ENCODE data around the gene MRPL42.
"Not testable (repeated sequence)": the region's sequence is repeated elsewhere in the genome, so short reads cannot be mapped to it uniquely, and the experiment has no call there.

- TF ChIP-seq ZNF10 (tag by site-specific recombination; IDR thresholded peaks at IDR 0.05); PATZ1 (tag by site-specific recombination; IDR thresholded peaks at IDR 0.05); ZNF274 (IDR thresholded peaks at IDR 0.05; ENCODE audit: low read length); ZNF274 (tag by site-specific recombination; IDR thresholded peaks at IDR 0.05; ENCODE audit: borderline replicate concordance); ZNF2 (tag by site-specific recombination; IDR thresholded peaks at IDR 0.05); PRDM4 (tag by site-specific recombination; IDR thresholded peaks at IDR 0.05); ZNF341 (tag by site-specific recombination; IDR thresholded peaks at IDR 0.05; ENCODE audit: low read depth); ZNF473 (tag by site-specific recombination; IDR thresholded peaks at IDR 0.05); ATF2 (tag by site-specific recombination; IDR thresholded peaks at IDR 0.05; ENCODE audit: low read depth); ZNF266 (tag by site-specific recombination; IDR thresholded peaks at IDR 0.05; ENCODE audit: low read depth); REST (tag by site-specific recombination; IDR thresholded peaks at IDR 0.05); ZNF24 (tag by site-specific recombination; IDR thresholded peaks at IDR 0.05); ZNF639 (tag by site-specific recombination; IDR thresholded peaks at IDR 0.05): not testable (repeated sequence)
- TF ChIP-seq, protein P1, sequence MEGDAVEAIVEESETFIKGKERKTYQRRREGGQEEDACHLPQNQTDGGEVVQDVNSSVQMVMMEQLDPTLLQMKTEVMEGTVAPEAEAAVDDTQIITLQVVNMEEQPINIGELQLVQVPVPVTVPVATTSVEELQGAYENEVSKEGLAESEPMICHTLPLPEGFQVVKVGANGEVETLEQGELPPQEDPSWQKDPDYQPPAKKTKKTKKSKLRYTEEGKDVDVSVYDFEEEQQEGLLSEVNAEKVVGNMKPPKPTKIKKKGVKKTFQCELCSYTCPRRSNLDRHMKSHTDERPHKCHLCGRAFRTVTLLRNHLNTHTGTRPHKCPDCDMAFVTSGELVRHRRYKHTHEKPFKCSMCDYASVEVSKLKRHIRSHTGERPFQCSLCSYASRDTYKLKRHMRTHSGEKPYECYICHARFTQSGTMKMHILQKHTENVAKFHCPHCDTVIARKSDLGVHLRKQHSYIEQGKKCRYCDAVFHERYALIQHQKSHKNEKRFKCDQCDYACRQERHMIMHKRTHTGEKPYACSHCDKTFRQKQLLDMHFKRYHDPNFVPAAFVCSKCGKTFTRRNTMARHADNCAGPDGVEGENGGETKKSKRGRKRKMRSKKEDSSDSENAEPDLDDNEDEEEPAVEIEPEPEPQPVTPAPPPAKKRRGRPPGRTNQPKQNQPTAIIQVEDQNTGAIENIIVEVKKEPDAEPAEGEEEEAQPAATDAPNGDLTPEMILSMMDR (tag by site-specific recombination; IDR thresholded peaks at IDR 0.05), result not testable (repeated sequence)
- TF ChIP-seq, protein P2, sequence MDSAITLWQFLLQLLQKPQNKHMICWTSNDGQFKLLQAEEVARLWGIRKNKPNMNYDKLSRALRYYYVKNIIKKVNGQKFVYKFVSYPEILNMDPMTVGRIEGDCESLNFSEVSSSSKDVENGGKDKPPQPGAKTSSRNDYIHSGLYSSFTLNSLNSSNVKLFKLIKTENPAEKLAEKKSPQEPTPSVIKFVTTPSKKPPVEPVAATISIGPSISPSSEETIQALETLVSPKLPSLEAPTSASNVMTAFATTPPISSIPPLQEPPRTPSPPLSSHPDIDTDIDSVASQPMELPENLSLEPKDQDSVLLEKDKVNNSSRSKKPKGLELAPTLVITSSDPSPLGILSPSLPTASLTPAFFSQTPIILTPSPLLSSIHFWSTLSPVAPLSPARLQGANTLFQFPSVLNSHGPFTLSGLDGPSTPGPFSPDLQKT (IDR thresholded peaks at IDR 0.05; ENCODE audit: borderline replicate concordance, low read depth, low read length), result not testable (repeated sequence)
Observed at GRCh38 chr12:93557879-93558278, 90.6 kb downstream of the MRPL42 start.
